PC-9 (cell line): ENCODE results near the gene ADAMTS2.

Experiments
- CTCF ChIP-seq: fragments of 200-600 bp; sonication (generic); conservative IDR thresholded peaks from 2 replicates; pipeline ENCODE4 v1.6.1; 2017; ENCODE audit warnings: mixed run types, antibody characterized with exemption, mild to moderate bottlenecking, moderate library complexity
- EZH2 ChIP-seq: fragments of 200-600 bp; sonication (generic); IDR thresholded peaks from 2 replicates; pipeline ENCODE4 v1.8.0; 2017; ENCODE audit warnings: antibody characterized with exemption, low read depth

GRCh38 chr5:179154346-179154990 is 190.8 kb downstream of the ADAMTS2 start:
- TF ChIP-seq EZH2 (no peak), CTCF (no peak)
